Measurements from ENCODE around the gene SPATA6L. TPM values are rescaled to one million over a fixed set of nuclear protein-coding genes. Genes with fewer than 3 reads are reported as not detected.

SPATA6L gene
- polyA plus RNA-seq, 1 of the 3 experiments (the other 2 are of a cell fraction), result 0.44 TPM

- no peak for DNase-seq
- TF ChIP-seq MEF2A (IDR thresholded peaks at IDR 0.05; ENCODE audit: borderline replicate concordance, low read depth) (no peak), SMC3 (IDR thresholded peaks at IDR 0.05; ENCODE audit: low read depth, low read length) (no peak), USF2 (IDR thresholded peaks at IDR 0.05; ENCODE audit: borderline replicate concordance, low read depth, low read length) (no peak), GATA2 (CRISPR knock-in tag; IDR thresholded peaks at IDR 0.05) (no peak), GABPA (IDR thresholded peaks at IDR 0.05; ENCODE audit: low read depth) (no peak), REST (IDR thresholded peaks at IDR 0.05; ENCODE audit: low read depth, low read length) (no peak), RXRA (IDR thresholded peaks at IDR 0.05; ENCODE audit: borderline replicate concordance, low read depth) (no peak), RFX5 (IDR thresholded peaks at IDR 0.05; ENCODE audit: low read length) (no peak), CHD2 (IDR thresholded peaks at IDR 0.05; ENCODE audit: low read length, partially characterized antibody) (no peak), TCF12 (IDR thresholded peaks at IDR 0.05) (no peak), ELF1 (IDR thresholded peaks at IDR 0.05) (no peak), EZH2phosphoT487 (IDR thresholded peaks at IDR 0.05; ENCODE audit: borderline replicate concordance, low read depth) (no peak), CTCF (IDR thresholded peaks at IDR 0.05) (no peak), POLR2AphosphoS5 (IDR thresholded peaks at IDR 0.05; ENCODE audit: low read depth, low read length) (no peak), PBX3 (IDR thresholded peaks at IDR 0.05) (no peak)
- TF ChIP-seq, protein P1, sequence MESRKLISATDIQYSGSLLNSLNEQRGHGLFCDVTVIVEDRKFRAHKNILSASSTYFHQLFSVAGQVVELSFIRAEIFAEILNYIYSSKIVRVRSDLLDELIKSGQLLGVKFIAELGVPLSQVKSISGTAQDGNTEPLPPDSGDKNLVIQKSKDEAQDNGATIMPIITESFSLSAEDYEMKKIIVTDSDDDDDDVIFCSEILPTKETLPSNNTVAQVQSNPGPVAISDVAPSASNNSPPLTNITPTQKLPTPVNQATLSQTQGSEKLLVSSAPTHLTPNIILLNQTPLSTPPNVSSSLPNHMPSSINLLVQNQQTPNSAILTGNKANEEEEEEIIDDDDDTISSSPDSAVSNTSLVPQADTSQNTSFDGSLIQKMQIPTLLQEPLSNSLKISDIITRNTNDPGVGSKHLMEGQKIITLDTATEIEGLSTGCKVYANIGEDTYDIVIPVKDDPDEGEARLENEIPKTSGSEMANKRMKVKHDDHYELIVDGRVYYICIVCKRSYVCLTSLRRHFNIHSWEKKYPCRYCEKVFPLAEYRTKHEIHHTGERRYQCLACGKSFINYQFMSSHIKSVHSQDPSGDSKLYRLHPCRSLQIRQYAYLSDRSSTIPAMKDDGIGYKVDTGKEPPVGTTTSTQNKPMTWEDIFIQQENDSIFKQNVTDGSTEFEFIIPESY (IDR thresholded peaks at IDR 0.05; ENCODE audit: borderline replicate concordance, low read depth), result no peak
- TF ChIP-seq, protein P2, sequence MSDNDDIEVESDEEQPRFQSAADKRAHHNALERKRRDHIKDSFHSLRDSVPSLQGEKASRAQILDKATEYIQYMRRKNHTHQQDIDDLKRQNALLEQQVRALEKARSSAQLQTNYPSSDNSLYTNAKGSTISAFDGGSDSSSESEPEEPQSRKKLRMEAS (IDR thresholded peaks at IDR 0.05; ENCODE audit: low read depth), result no peak
- Histone ChIP-seq H2AFZ (ENCODE audit: low read depth) (no peak overlapping the region), H3K27ac (ENCODE audit: low read depth in 2 of 2, low read length in 1 of 2) (no peak overlapping the region), H3K4me2 (no peak overlapping the region), H3K36me3 (replicated peaks in 1 of 2; ENCODE audit: control insufficient read depth in 1 of 2, insufficient read depth in 2 of 2, low read length in 1 of 2) (no peaks in the 10 kb centered on the region), H4K20me1 (ENCODE audit: insufficient read depth) (no peaks in the 10 kb centered on the region), H3K9ac (no peak overlapping the region), H3K9me2 (no peaks in the 10 kb centered on the region), H3F3A (replicated peaks; ENCODE audit: insufficient read depth) (no peaks in the 10 kb centered on the region), H3K79me2 (ENCODE audit: insufficient read depth) (no peaks in the 10 kb centered on the region), H3K27me3 (ENCODE audit: insufficient read depth) (no peaks in the 10 kb centered on the region), H3K9me3 (no peaks in the 10 kb centered on the region), H3K4me3 (ENCODE audit: low read depth in 2 of 2, low read length in 1 of 2) (no peak overlapping the region), H3K4me1 (ENCODE audit: control insufficient read depth in 1 of 2, insufficient read depth in 2 of 2, low read depth in 1 of 2, low read length in 1 of 2) (peaks cover 5 to 7% of the 10 kb centered on the region in 2 experiments; a peak in 2 of 4 replicates)
- ChIA-PET POLR2A (no interaction called here), CTCF (interaction anchor here (1.4 to 3.0 kb wide), 3 partner anchors 23 to 33 kb away, joined by 4 to 15 read pairs (median 5); no protein-coding TSS in a partner anchor)
- 76% methylated on average over 2 of the region's 2 CpGs for WGBS (ENCODE audit: low lambda C conversion rate)
Measured at GRCh38 chr9:4581035-4581760, 85.1 kb downstream of the SPATA6L start.

All from SK-N-SH (cell line).